ENCODE measurements around the gene LSM14A.
"Not testable (repeated sequence)": the region's sequence is repeated elsewhere in the genome, so short reads cannot be mapped to it uniquely, and the experiment has no call there.

The LSM14A gene

GRCh38 chr19:34159541-34159940 lies 12.8 kb upstream of the LSM14A start:
- H3K4me3 ChIP-seq (ENCODE audit: extremely low read depth, insufficient read depth, low read length, poor library complexity, severe bottlenecking); H3K9me3 ChIP-seq (ENCODE audit: control insufficient read depth, low read length); H3K4me1 ChIP-seq (ENCODE audit: control insufficient read depth, insufficient read depth, low read length, poor library complexity, severe bottlenecking); H3K27ac ChIP-seq (ENCODE audit: low read depth, low read length, severe bottlenecking); H3K36me3 ChIP-seq (ENCODE audit: control insufficient read depth, insufficient read depth, low read length): not testable (repeated sequence)
- WGBS, 2 experiments (ENCODE audit: insufficient coverage in 2 of 2) = 100% methylated on average over 1 of the region's 5 CpGs; no CpG with 5 or more reads in 1 of the 2 experiments

DNA sequence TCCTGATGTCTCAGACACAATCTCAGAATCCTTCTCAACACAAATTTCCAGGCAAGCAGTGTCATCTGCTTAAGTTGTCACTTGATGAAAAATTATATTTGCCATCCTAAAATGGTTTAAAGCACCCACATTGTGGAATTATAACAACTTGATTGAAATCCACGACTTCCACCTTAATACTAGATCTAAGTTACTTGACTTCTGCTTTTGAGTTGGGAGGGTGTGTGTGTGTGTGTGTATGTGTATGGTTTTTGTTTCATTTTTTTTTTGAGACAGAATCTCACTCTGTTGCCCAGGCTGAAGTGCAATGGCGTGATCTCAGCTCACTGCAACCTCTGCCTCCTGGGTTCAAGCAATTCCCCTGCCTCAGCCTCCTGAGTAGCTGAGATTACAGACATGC lies 10.4 kb upstream of the LSM14A start:
- H3K4me1 ChIP-seq (ENCODE audit: control insufficient read depth, insufficient read depth, low read length, poor library complexity, severe bottlenecking); H3K4me3 ChIP-seq (ENCODE audit: extremely low read depth, insufficient read depth, low read length, poor library complexity, severe bottlenecking); H3K36me3 ChIP-seq (ENCODE audit: control insufficient read depth, insufficient read depth, low read length); H3K27ac ChIP-seq (ENCODE audit: low read depth, low read length, severe bottlenecking); H3K9me3 ChIP-seq (ENCODE audit: control insufficient read depth, low read length): not testable (repeated sequence)
- 100% methylated on average over 1 of the region's 2 CpGs; no CpG with 5 or more reads in 1 of the 2 experiments for WGBS, 2 experiments (ENCODE audit: insufficient coverage in 2 of 2)

DNA sequence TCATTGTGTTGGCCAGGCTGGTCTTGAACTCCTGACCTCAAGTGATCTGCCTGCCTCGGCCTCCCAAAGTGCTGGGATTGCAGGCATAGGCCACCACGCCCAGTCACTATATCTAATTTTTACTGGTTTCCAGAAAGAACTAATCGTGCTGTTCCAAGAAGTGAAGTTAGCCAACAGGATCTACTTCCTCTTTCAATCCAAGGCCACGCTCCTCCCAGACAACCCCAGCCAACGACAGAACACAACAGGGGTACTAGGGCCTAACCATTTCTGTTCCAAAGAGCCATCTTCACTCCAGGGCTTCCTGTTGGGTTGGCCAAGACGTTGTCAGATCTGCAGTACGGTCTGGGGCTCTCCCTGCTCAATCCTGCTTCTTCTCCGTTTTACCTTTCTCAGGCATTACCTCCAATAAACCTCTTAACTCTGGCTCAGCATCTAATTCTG lies 7.0 kb upstream of the LSM14A start:
- Histone ChIP-seq H3K9me3 (ENCODE audit: control insufficient read depth, low read length) (no peaks in the 10 kb centered on the region), H3K36me3 (ENCODE audit: control insufficient read depth, insufficient read depth, low read length) (no peaks in the 10 kb centered on the region), H3K4me1 (ENCODE audit: control insufficient read depth, insufficient read depth, low read length, poor library complexity, severe bottlenecking) (no peaks in the 10 kb centered on the region), H3K27ac (ENCODE audit: low read depth, low read length, severe bottlenecking) (no peak overlapping the region), H3K4me3 (ENCODE audit: extremely low read depth, insufficient read depth, low read length, poor library complexity, severe bottlenecking) (no peak overlapping the region)
- WGBS, 2 experiments (ENCODE audit: insufficient coverage in 2 of 2) = 86 to 93% methylated on average over 6 to 8 of the region's 8 CpGs

GRCh38 chr19:34169475-34170199 lies 2.7 kb upstream of the LSM14A start:
- not testable (repeated sequence) for H3K9me3 ChIP-seq (ENCODE audit: control insufficient read depth, low read length); H3K27ac ChIP-seq (ENCODE audit: low read depth, low read length, severe bottlenecking); H3K36me3 ChIP-seq (ENCODE audit: control insufficient read depth, insufficient read depth, low read length); H3K4me1 ChIP-seq (ENCODE audit: control insufficient read depth, insufficient read depth, low read length, poor library complexity, severe bottlenecking); H3K4me3 ChIP-seq (ENCODE audit: extremely low read depth, insufficient read depth, low read length, poor library complexity, severe bottlenecking)
- WGBS, 2 experiments (ENCODE audit: insufficient coverage in 2 of 2) = 98 to 100% methylated on average over 4 to 9 of the region's 12 CpGs

GRCh38 chr19:34171539-34171876 lies 796 bp upstream of the LSM14A start:
- H3K27ac ChIP-seq (ENCODE audit: low read depth, low read length, severe bottlenecking) = peak overlapping the region; percentile 99
- no peaks in the 10 kb centered on the region for H3K4me1 ChIP-seq (ENCODE audit: control insufficient read depth, insufficient read depth, low read length, poor library complexity, severe bottlenecking)
- peak overlapping the region; percentile 97 for H3K4me3 ChIP-seq (ENCODE audit: extremely low read depth, insufficient read depth, low read length, poor library complexity, severe bottlenecking)
- no peaks in the 10 kb centered on the region for H3K9me3 ChIP-seq (ENCODE audit: control insufficient read depth, low read length)
- H3K36me3 ChIP-seq (ENCODE audit: control insufficient read depth, insufficient read depth, low read length) = peaks cover 6% of the 10 kb centered on the region
- 63 to 69% methylated on average over 9 of the region's 9 CpGs for WGBS, 2 experiments (ENCODE audit: insufficient coverage in 2 of 2)

GRCh38 chr19:34172661-34173192 lies 423 bp downstream of the LSM14A start:
- Histone ChIP-seq H3K9me3 (ENCODE audit: control insufficient read depth, low read length) (no peaks in the 10 kb centered on the region), H3K4me1 (ENCODE audit: control insufficient read depth, insufficient read depth, low read length, poor library complexity, severe bottlenecking) (no peaks in the 10 kb centered on the region), H3K27ac (ENCODE audit: low read depth, low read length, severe bottlenecking) (peak overlapping the region; percentile 99), H3K36me3 (ENCODE audit: control insufficient read depth, insufficient read depth, low read length) (peaks cover 14% of the 10 kb centered on the region), H3K4me3 (ENCODE audit: extremely low read depth, insufficient read depth, low read length, poor library complexity, severe bottlenecking) (peak overlapping the region; percentile 97)
- 0% methylated on average over 37 to 40 of the region's 58 CpGs for WGBS, 2 experiments (ENCODE audit: insufficient coverage in 2 of 2)

DNA sequence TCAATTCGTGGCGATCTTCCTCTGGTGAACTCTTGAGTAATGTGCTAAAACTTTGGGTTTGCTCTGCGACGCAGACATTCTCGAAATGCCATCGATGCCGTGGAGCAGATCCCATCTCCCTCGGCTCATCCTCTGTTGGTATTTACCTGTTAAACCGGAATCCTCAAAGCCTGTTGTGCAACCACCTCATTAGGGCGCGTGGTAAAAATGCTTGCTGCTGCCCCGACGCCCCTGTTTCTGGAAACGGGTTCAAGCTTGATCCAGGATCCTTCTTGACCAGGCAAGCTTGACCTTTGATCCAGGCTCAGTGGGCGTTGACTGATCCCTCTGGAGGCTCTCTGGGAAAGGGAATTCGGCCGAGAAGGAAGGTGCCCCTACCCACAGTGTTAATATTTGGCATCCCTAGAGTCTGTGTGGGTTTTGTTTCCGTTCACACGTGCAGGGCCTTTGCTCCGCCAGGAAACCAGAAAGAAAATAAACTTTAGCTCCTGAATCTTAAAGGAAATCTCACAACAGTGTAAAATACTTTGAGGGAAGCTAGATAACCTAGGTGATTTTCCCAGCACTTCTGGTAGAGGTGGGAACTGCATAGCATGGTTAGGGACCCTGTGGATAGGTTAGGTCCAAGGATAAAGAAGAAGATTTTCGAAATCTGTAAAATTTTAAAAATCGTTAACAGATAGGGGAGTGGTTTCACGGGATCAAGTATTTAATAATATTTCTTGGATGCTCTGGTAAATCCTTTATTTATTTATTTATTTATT lies 1.1 kb downstream of the LSM14A start:
- Histone ChIP-seq H3K36me3 (ENCODE audit: control insufficient read depth, insufficient read depth, low read length) (peaks cover 20% of the 10 kb centered on the region), H3K4me1 (ENCODE audit: control insufficient read depth, insufficient read depth, low read length, poor library complexity, severe bottlenecking) (no peaks in the 10 kb centered on the region), H3K27ac (ENCODE audit: low read depth, low read length, severe bottlenecking) (peak overlapping the region; percentile 99), H3K4me3 (ENCODE audit: extremely low read depth, insufficient read depth, low read length, poor library complexity, severe bottlenecking) (peak overlapping the region; percentile 97), H3K9me3 (ENCODE audit: control insufficient read depth, low read length) (no peaks in the 10 kb centered on the region)
- WGBS, 2 experiments (ENCODE audit: insufficient coverage in 2 of 2) = 1% methylated on average over 12 to 13 of the region's 23 CpGs

DNA sequence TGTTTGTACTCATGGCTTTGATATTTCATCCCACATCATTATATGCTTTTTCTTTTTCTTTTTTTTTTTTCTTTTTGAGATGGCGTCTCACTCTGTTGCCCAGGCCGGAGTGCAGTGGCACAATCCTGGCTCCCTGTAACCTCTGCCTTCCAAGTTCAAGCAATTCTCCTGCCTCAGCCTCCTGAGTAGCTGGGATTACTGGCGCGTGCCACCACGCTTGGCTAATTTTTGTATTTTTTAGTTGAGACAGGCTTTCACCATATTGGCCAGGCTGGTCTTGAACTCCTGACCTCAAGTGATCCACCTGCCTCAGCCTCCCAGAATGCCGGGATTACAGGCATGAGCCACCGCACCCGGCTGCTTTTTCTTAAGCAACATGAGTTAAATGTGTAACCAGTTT lies 2.9 kb downstream of the LSM14A start:
- not testable (repeated sequence) for H3K4me1 ChIP-seq (ENCODE audit: control insufficient read depth, insufficient read depth, low read length, poor library complexity, severe bottlenecking); H3K9me3 ChIP-seq (ENCODE audit: control insufficient read depth, low read length); H3K27ac ChIP-seq (ENCODE audit: low read depth, low read length, severe bottlenecking); H3K4me3 ChIP-seq (ENCODE audit: extremely low read depth, insufficient read depth, low read length, poor library complexity, severe bottlenecking)
- H3K36me3 ChIP-seq (ENCODE audit: control insufficient read depth, insufficient read depth, low read length) = peaks cover 25% of the 10 kb centered on the region
- WGBS, 2 experiments (ENCODE audit: insufficient coverage in 2 of 2) = 90% methylated on average over 4 to 5 of the region's 8 CpGs

DNA sequence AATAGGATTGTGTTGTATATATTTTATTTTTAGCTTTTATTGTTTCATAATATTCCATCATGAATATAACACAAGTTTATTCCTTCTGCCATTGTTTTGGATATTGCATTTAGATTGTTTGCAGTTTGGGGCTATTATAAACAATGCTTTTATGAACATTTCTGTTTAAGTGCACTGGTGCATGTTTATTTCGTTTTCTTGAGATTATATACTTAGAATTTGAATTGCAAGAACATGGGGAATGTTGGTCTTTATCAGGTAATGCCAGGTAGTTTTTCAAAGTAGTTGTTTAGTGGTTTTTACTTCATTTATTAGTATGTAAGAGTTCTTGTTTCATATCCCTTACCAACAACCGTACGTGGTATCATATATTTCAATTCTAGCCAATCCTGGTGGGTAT lies 4.3 kb downstream of the LSM14A start:
- no peaks in the 10 kb centered on the region for H3K9me3 ChIP-seq (ENCODE audit: control insufficient read depth, low read length)
- H3K4me1 ChIP-seq (ENCODE audit: control insufficient read depth, insufficient read depth, low read length, poor library complexity, severe bottlenecking) = no peaks in the 10 kb centered on the region
- H3K36me3 ChIP-seq (ENCODE audit: control insufficient read depth, insufficient read depth, low read length) = peaks cover 38% of the 10 kb centered on the region
- 83 to 100% methylated on average over 1 of the region's 3 CpGs for WGBS, 2 experiments (ENCODE audit: insufficient coverage in 2 of 2)
- H3K27ac ChIP-seq (ENCODE audit: low read depth, low read length, severe bottlenecking) = no peak overlapping the region
- no peak overlapping the region for H3K4me3 ChIP-seq (ENCODE audit: extremely low read depth, insufficient read depth, low read length, poor library complexity, severe bottlenecking)

- H3K36me3 ChIP-seq (ENCODE audit: control insufficient read depth, insufficient read depth, low read length) = peaks cover 48% of the 10 kb centered on the region
- WGBS, 2 experiments (ENCODE audit: insufficient coverage in 2 of 2) = 100% methylated on average over 1 to 2 of the region's 2 CpGs
- H3K4me1 ChIP-seq (ENCODE audit: control insufficient read depth, insufficient read depth, low read length, poor library complexity, severe bottlenecking) = no peaks in the 10 kb centered on the region
- no peak overlapping the region for H3K4me3 ChIP-seq (ENCODE audit: extremely low read depth, insufficient read depth, low read length, poor library complexity, severe bottlenecking)
- H3K27ac ChIP-seq (ENCODE audit: low read depth, low read length, severe bottlenecking) = no peak overlapping the region
- H3K9me3 ChIP-seq (ENCODE audit: control insufficient read depth, low read length) = no peaks in the 10 kb centered on the region
Observed at GRCh38 chr19:34178274-34178610, 5.9 kb downstream of the LSM14A start.

- no peak overlapping the region for H3K4me3 ChIP-seq (ENCODE audit: extremely low read depth, insufficient read depth, low read length, poor library complexity, severe bottlenecking)
Observed at GRCh38 chr19:34179066-34179465, 6.8 kb downstream of the LSM14A start.

More at GRCh38 chr19:34179066-34179465, 6.8 kb downstream of the LSM14A start:
- no CpG with 5 or more reads among the region's 2 CpGs for WGBS, 2 experiments (ENCODE audit: insufficient coverage in 2 of 2)
- H3K36me3 ChIP-seq (ENCODE audit: control insufficient read depth, insufficient read depth, low read length) = peaks cover 48% of the 10 kb centered on the region
- no peaks in the 10 kb centered on the region for H3K9me3 ChIP-seq (ENCODE audit: control insufficient read depth, low read length)
- no peaks in the 10 kb centered on the region for H3K4me1 ChIP-seq (ENCODE audit: control insufficient read depth, insufficient read depth, low read length, poor library complexity, severe bottlenecking)
- H3K27ac ChIP-seq (ENCODE audit: low read depth, low read length, severe bottlenecking) = no peak overlapping the region

Data from mesodermal cell (in vitro differentiated cells).